Tibial artery (tissue), 4 donors: ENCODE data around the gene PACSIN3.

Experiments used
- DNase-seq, 2 donors: peaks; one replicate each; pipeline ENCODE4 v3.0.0-alpha.2; 2019
- H3K27ac ChIP-seq, 2 donors: fragments of 200-600 bp; sonication (generic) in 1 of 2; 1 replicate in 1 of 2; 2 replicates in 1 of 2; pipeline ENCODE4 v1.5.1; 2018 to 2019; ENCODE audit warnings: mild to moderate bottlenecking in 1 of 2
- H3K27me3 ChIP-seq, 2 donors: fragments of 200-600 bp; sonication (generic) in 1 of 2; one replicate each; pipeline versions ENCODE4 v1.5.1 to v1.6.0; 2016 to 2019
- H3K36me3 ChIP-seq, 3 donors: fragments of 200-600 bp; sonication (generic) in 2 of 3; one replicate each; pipeline ENCODE4 v1.5.1; 2016 to 2019; ENCODE audit warnings: mild to moderate bottlenecking in 2 of 3
- H3K4me1 ChIP-seq, 4 donors: fragments of 200-600 bp; sonication (generic) in 2 of 4; 1 replicate in 3 of 4; 2 replicates in 1 of 4; pipeline ENCODE4 v1.5.1; 2016 to 2019
- H3K4me3 ChIP-seq, 2 donors: fragments of 200-600 bp; sonication (generic) in 1 of 2; 1 replicate in 1 of 2; 2 replicates in 1 of 2; pipeline ENCODE4 v1.5.1; 2018 to 2019; ENCODE audit warnings: mild to moderate bottlenecking in 2 of 2
- H3K9me3 ChIP-seq, 3 donors: fragments of 200-600 bp; sonication (generic) in 1 of 3; one replicate each; pipeline ENCODE4 v1.5.1; 2016 to 2019
- CTCF ChIP-seq, 2 experiments: fragments of 200-600 bp in 1 of 2; fragments of 450-650 bp in 1 of 2; IDR thresholded peaks; one replicate each; pipeline ENCODE4 v1.5.1; 2017 to 2019; ENCODE audit warnings: antibody characterized with exemption in 2 of 2, mild to moderate bottlenecking in 1 of 2, moderate library complexity in 1 of 2
- intact Hi-C: fragments of 100-400 bp; cut with DNase I; formaldehyde crosslinking; loops from one replicate; pipeline ENCODE4 v1.15.0; 2023; ENCODE audit warnings: low total_unique reads

The PACSIN3 gene

GRCh38 chr11:47163193-47163592 is 23.0 kb downstream of the PACSIN3 start:
- no peak overlapping the region for H3K4me3 ChIP-seq
- intact Hi-C loops: no loop called here
- peaks cover 45 to 72% (median 55%) of the 10 kb centered on the region in 3 donors for H3K36me3 ChIP-seq
- no peak for DNase-seq
- H3K4me1 ChIP-seq: peaks cover 0 to 7% (median 5%) of the 10 kb centered on the region in 4 donors
- no peaks in the 10 kb centered on the region for H3K9me3 ChIP-seq
- TF ChIP-seq CTCF (IDR thresholded peaks at IDR 0.05): no peak
- H3K27ac ChIP-seq: no peak overlapping the region
- no peaks in the 10 kb centered on the region for H3K27me3 ChIP-seq

- Histone ChIP-seq H3K9me3 (no peaks in the 10 kb centered on the region), H3K4me1 (peaks cover 0 to 7% (median 5%) of the 10 kb centered on the region in 4 donors), H3K4me3 (no peak overlapping the region), H3K27me3 (no peaks in the 10 kb centered on the region), H3K36me3 (peaks cover 38 to 72% (median 53%) of the 10 kb centered on the region in 3 donors), H3K27ac (no peak overlapping the region)
- intact Hi-C loops: no loop called here
- TF ChIP-seq CTCF (IDR thresholded peaks at IDR 0.05): no peak
- DNase-seq: no peak
These were observed 23.8 kb downstream of the PACSIN3 start for GRCh38 chr11:47162426-47162825.

- no peaks in the 10 kb centered on the region for H3K27me3 ChIP-seq
These were observed 24.3 kb downstream of the PACSIN3 start for GRCh38 chr11:47161890-47162289.

GRCh38 chr11:47161134-47161854 is 24.9 kb downstream of the PACSIN3 start:
- H3K4me3 ChIP-seq: no peak overlapping the region
- intact Hi-C loops: no loop called here
- peaks cover 27 to 72% (median 43%) of the 10 kb centered on the region in 3 donors for H3K36me3 ChIP-seq

More at GRCh38 chr11:47161890-47162289, 24.3 kb downstream of the PACSIN3 start:
- peaks cover 33 to 72% (median 49%) of the 10 kb centered on the region in 3 donors for H3K36me3 ChIP-seq
- intact Hi-C loops: no loop called here
- H3K4me3 ChIP-seq: no peak overlapping the region
- no peaks in the 10 kb centered on the region for H3K9me3 ChIP-seq
- no peak for TF ChIP-seq CTCF (IDR thresholded peaks at IDR 0.05)
- no peak for DNase-seq
- H3K27ac ChIP-seq: no peak overlapping the region
- H3K4me1 ChIP-seq: peaks cover 0 to 7% (median 5%) of the 10 kb centered on the region in 4 donors

GRCh38 chr11:47160753-47161133 is 25.5 kb downstream of the PACSIN3 start:
- H3K36me3 ChIP-seq: peaks cover 21 to 72% (median 37%) of the 10 kb centered on the region in 3 donors
- H3K4me1 ChIP-seq: peaks cover 0 to 7% (median 5%) of the 10 kb centered on the region in 4 donors
- no peak overlapping the region for H3K27ac ChIP-seq
- DNase-seq: no peak
- intact Hi-C loops: no loop called here
- H3K4me3 ChIP-seq: no peak overlapping the region
- no peaks in the 10 kb centered on the region for H3K27me3 ChIP-seq
- H3K9me3 ChIP-seq: no peaks in the 10 kb centered on the region
- TF ChIP-seq CTCF (IDR thresholded peaks at IDR 0.05): no peak

More at GRCh38 chr11:47161134-47161854, 24.9 kb downstream of the PACSIN3 start:
- H3K4me1 ChIP-seq: peaks cover 0 to 7% (median 5%) of the 10 kb centered on the region in 4 donors
- no peaks in the 10 kb centered on the region for H3K9me3 ChIP-seq
- no peak for DNase-seq
- no peak overlapping the region for H3K27ac ChIP-seq
- no peaks in the 10 kb centered on the region for H3K27me3 ChIP-seq
- TF ChIP-seq CTCF (IDR thresholded peaks at IDR 0.05): peak; percentile 47 to 56
